Measurements from ENCODE around the gene MYO1G. TPM values are rescaled to one million over a fixed set of nuclear protein-coding genes. Genes with fewer than 3 reads are reported as not detected.
"Not testable (repeated sequence)": the region's sequence is repeated elsewhere in the genome, so short reads cannot be mapped to it uniquely, and the experiment has no call there.

MYO1G gene
- total RNA-seq, 1 donor from 2014 or later, result 1.1 TPM

DNA sequence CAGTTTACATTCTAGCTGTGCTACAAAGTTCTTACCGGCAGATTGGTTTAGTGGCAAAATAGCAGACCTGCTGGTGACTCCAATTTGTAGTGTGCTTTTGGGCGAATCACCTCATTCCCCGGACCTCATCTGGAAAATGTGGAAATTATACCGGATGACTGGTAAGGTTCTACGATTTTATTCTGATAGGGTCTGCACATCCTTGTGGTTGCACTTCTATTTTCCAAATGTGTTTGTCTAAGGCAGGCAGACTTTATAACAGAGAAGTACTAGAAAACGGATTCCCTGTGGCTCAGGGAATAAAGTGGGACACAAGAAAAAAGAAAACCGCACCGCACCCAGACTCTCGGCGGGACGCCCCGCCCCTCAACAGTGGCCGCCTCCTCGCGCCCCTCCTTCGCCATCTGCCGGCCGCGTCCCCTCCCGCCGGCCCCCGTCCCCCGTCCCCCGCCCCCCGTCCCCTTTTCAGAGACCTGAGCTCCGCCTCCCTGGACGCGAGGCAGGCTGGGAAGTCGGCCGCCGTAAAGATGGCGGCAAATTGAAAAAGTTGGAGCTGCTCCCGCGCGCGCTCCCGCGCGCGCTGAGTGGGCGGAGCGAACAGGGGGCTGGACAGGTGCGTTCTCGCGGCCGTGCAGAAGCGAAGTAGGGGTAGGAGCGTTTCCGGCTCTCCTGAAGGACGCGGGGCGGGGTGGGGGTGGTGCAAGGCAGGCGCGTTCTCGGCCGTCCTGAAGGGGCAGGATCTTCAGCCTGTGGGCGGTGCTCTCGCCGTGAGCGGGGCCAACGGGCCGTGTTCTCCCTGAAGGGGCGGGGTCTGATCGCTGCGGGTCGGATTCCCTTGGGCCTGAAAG lies 20.7 kb upstream of the MYO1G start:
- peak; percentile 97 for ATAC-seq

- ATAC-seq, result no peak
Measured at GRCh38 chr7:44998153-44998871, 19.5 kb upstream of the MYO1G start.

GRCh38 chr7:44995555-44996493 lies 17.0 kb upstream of the MYO1G start:
- no peak for ATAC-seq

DNA sequence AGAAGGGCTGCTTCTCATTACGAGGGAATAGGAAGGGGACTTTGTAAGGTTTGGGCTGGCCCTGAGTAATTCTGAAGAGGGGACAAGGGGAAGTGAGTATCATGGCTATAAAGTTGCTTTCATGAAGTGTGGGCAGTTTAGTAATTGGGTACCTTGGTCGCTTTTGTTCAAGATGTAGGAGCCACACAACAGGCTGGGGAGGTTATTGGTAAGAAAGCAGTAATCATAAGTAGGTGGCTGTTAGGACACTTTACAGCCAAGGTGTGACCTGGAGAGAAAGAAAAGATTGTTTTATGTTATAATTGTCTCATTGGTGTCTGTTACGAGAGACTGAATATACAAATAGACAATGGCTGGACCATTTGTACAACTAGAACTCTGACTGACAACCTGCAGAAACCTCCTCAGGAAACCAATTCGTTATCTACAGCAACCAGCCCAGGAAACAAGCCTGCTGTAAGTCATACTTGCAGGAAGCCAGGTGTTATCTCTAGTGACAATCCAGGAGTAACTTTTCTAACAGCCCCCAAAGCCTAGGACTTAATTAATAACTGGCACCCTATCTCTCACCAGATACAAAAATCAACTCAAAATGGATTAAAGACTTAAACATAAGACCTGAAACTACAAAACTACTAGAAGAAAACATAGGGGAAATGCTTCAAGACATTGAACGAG lies 16.2 kb upstream of the MYO1G start:
- no peak for ATAC-seq

DNA sequence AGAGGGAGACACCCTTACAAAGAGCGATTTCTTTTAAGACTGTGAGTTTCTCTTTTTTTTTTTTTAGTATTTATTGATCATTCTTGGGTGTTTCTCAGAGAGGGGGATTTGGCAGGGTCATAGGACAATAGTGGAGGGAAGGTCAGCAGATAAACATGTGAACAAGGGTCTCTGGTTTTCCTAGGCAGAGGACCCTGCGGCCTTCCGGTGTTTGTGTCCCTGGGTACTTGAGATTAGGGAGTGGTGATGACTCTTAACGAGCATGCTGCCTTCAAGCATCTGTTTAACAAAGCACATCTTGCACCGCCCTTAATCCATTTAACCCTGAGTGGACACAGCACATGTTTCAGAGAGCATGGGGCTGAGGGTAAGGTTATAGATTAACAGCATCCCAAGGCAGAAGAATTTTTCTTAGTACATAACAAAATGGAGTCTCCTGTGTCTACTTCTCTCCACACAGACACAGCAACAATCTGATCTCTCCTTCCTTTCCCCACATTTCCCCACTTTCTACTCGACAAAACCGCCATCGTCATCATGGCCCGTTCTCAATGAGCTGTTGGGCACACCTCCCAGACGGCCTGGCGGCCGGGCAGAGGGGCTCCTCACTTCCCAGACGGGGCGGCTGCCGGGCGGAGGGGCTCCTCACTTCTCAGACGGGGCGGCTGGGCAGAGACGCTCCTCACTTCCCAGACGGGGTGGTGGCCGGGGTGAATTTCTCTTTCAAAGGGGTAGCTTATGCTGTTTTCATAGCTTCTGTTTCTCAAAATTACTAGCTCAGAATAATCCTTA lies 13.4 kb upstream of the MYO1G start:
- not testable (repeated sequence) for ATAC-seq

DNA sequence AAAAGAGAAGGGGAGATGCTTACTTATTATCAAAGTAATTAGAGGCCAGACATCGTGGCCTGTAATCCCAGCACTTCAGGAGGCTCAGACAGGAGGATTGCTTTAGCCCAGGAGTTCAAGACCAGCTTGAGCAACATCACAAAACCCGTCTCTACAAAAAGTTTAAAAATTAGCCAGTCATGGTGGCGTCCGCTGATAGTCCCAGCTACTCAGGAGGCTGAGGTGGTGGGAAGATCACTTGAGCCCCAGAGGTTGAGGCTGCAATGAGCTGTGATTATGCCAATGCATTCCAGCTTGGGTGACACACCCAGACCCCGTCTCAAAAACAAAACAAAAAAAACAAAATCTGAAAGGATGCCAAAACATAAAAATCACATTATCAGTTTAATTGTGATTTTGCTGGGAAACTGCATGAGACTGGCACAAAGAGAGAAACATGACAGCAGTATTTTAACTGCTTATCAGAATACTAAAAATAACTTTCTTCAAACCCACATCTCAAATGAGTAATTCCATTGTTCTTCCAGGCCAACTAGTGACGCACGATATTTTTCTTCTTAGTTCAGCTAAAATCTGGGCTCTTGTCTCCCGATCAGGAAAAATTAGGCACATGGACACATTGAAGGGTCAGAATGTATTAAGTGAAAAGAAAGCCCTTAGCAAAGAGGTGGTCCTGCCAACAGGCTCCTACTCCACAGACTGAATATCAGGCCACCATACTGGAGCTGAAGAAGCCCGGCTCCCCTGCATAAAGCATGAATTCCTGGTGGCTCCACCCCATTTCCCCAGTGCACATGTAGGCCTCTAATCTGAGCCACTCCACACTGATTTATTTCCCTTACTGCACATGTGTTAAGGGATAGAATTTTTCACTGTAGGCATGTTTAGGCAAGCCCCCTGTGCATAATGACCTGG lies 11.6 kb upstream of the MYO1G start:
- no peak for ATAC-seq

- ATAC-seq, result no peak
Measured at GRCh38 chr7:44989132-44989531, 10.3 kb upstream of the MYO1G start.

DNA sequence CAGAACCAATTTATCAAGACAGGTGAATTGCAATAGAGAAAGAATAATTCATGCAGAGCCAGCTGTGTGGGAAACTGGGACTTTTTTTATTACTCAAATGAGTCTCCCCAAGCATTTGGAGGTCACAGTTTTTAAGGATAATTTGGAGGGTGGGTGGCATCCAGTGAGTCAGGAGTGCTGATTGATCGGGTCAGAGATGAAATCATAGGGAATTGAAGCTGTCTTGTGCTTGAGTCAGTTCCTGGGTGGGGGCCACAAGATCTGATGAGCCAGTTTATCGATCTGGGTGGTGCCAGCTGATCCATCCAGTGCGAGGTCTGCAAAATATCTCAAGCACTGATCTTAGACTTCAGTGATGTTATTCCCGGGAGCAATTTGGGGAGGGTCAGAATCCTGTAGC lies 9.9 kb upstream of the MYO1G start:
- no peak for ATAC-seq

GRCh38 chr7:44987996-44988395 lies 9.2 kb upstream of the MYO1G start:
- ATAC-seq, result no peak

- no peak for ATAC-seq
Measured at GRCh38 chr7:44987457-44987856, 8.6 kb upstream of the MYO1G start.

- peak; percentile 98 for ATAC-seq
Measured at GRCh38 chr7:44986218-44987053, 7.6 kb upstream of the MYO1G start.

DNA sequence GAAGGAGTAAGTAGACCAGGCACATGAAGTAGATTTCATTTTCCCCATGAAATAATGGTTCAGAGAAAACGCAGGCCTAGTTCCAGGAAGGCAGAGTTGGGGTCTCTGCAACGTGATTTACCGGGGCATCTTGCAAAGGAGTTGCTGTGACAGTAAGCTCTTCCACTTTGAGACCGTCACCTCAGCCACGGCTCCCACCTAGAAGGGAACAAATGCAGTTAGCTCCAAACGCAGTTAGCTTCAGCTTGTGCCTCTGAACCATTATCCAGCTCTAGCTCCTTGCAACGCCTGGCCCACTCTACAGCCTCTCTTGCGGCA lies 7.0 kb upstream of the MYO1G start:
- ATAC-seq, result no peak

DNA sequence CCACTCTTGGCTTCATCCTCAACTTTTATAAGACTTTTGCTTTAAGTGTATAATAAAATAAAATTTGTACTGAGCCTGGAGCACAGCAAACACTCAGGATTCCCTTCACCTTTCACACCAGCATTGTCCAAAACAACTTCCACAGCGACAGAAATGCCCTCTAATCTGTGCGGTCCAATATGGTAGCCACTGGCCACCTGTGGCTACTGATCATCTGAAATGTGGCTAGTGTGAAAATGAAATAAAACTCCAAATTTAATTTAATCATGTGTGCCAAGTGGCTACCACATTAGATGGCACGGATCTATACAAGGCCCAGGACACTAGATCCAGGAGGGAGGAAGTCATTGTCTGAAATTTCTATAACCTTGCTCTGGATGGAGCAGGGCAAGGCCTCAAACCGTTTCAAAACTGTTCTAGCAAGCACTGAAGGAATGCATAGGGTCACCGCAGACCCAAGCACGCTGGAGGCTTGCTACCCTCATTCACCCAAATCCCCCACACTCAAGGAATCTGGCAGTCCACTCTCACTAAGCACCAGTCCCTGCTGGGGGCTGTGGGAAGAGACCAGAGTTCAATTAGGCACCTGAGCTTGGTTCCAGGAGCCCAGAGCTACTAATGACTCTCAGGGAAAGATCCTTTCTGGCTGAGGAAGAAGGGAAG lies 6.3 kb upstream of the MYO1G start:
- ATAC-seq, result no peak

- ATAC-seq, result no peak
Measured at GRCh38 chr7:44984478-44984758, 5.6 kb upstream of the MYO1G start.

GRCh38 chr7:44983742-44984477 lies 5.1 kb upstream of the MYO1G start:
- ATAC-seq, result no peak

GRCh38 chr7:44982970-44983369 lies 4.2 kb upstream of the MYO1G start:
- ATAC-seq, result no peak

DNA sequence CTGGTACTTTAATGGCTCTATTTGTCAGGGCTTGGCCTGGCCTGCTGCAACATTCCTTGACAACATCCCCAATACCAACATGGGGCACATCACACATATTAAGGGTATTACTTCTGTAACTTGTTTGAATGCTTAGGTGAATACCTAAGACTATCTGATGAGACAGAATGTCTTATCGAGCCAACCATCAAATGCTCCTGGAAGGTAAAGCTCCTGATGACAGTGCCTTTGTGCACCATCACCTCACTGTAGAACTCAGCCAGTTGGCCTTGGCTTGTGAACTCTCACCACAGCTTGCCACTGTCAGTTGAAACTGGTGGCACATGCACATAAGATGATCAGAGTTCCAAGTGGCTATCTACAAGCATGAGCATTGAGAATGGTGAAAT lies 3.7 kb upstream of the MYO1G start:
- ATAC-seq, result no peak

DNA sequence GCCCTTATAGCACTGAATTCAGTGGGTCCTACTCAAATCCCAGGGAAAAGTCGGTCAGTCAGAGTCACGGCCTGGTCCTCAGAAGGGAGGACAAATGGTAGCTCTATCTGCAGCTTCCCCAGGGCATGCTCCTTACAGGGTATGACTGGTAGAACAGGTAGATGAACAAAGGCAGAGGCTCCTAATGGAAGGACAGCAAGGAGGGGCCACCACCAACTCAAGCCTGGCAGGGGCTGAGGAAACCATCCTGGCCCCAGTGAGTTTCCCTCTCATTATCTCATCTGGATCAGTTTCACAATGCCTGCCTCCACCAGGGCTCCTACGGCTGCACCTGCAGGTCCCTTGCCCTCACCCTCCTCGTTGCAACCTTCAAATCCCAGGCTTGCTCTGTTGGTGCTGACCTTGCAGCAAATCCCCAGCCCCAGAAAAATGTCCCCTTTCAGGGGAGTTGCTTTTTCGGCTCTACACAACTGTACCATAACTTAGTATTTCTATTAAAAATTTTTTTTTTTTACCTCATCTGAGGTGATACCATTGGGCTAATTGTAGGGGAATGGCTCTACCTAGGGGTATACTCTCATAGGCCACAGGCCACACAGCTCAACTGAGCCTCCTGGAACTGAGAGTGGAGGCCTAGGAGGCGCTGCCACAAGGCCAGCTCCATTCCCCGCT lies 2.4 kb upstream of the MYO1G start:
- ATAC-seq, result peak; percentile 12
